ENCODE data around the gene LIPC.

LIPC gene

GRCh38 chr15:58512522-58512921 is 80.7 kb downstream of the LIPC start:
- no peak for DNase-seq (ENCODE audit: low read depth in 4 of 4, low spot score in 1 of 4)

- no peak for DNase-seq (ENCODE audit: low read depth in 4 of 4, low spot score in 1 of 4)
Measured at GRCh38 chr15:58513008-58513407, 81.2 kb downstream of the LIPC start.

DNA sequence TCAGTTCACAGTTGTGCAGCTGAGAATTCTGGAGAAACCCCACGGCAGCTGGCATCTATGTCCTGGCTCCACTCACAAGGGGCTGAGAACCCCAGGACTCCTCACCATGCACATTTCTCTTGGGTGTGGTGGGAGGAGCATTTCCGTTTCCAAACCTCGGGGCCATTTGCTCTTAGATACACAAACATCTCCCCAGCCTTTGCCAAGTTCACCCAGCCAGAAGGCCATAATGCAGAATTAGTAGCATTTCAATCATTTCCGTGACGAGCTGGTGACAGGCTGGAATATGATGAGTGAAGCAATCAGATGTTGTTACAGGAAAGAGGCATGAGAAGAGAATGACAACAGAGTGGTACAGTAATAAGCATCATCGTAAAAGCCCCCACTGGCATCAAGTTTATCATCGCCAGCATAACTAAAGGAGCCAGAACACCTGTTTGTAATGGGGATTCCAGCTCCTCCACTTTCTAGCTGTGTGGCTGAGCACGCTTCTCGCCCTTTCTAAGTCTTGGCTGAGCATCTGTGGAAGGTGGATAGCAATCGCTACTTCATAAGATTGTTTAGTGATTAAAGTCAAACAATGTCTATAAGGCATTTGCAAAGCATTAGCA is 82.0 kb downstream of the LIPC start:
- no peak for DNase-seq (ENCODE audit: low read depth in 4 of 4, low spot score in 1 of 4)

GRCh38 chr15:58515807-58516206 is 84.0 kb downstream of the LIPC start:
- no peak for DNase-seq (ENCODE audit: low read depth in 4 of 4, low spot score in 1 of 4)

GRCh38 chr15:58517252-58517681 is 85.5 kb downstream of the LIPC start:
- no peak for DNase-seq (ENCODE audit: low read depth in 4 of 4, low spot score in 1 of 4)

DNA sequence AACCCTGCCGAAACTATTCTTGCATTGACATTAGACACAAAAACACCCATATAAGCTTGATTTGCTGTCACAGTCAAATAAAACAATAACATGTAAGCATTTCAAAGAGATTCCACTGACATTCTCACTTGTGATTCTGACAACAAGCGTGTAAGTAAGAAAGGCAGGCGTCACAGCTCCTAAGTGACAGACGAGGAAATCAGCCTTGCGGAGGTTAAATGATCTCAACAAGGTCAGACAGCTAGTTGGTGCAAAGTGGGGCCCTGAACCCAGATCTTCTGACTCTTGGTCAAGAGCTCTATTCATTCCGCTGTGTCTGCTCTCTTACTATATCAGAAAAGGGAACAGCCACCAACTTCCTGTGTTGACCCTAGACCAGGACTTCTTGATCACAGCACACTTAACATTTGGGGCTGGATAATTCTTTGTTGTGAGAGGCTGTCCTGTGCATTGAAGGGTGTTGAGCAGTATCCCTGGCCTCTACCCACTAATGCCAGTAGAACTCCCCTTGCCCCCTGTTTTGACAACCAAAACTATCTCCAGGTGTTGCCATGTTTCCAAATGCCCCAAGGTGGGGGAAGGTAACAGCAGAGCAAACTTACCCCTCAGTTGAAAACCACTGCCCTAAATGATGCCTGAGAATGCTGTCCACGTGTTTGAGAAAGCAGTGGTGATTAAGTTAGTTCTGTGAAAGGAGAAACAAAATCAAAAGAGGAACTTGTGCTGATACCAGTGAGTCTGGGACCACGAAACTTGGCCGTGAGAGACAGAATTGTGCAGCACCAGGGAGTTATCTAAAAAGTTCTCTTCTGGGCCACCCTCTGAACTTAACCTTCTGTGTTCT is 86.1 kb downstream of the LIPC start:
- no peak for DNase-seq (ENCODE audit: low read depth in 4 of 4, low spot score in 1 of 4)

- DNase-seq (ENCODE audit: low read depth in 4 of 4, low spot score in 1 of 4): no peak
Measured at GRCh38 chr15:58518626-58519025, 86.8 kb downstream of the LIPC start.

- DNase-seq (ENCODE audit: low read depth in 4 of 4, low spot score in 1 of 4): no peak
Measured at GRCh38 chr15:58519516-58519915, 87.7 kb downstream of the LIPC start.

GRCh38 chr15:58520464-58520863 is 88.7 kb downstream of the LIPC start:
- DNase-seq (ENCODE audit: low read depth in 4 of 4, low spot score in 1 of 4): no peak

- no peak for DNase-seq (ENCODE audit: low read depth in 4 of 4, low spot score in 1 of 4)
Measured at GRCh38 chr15:58520936-58521292, 89.1 kb downstream of the LIPC start.

DNA sequence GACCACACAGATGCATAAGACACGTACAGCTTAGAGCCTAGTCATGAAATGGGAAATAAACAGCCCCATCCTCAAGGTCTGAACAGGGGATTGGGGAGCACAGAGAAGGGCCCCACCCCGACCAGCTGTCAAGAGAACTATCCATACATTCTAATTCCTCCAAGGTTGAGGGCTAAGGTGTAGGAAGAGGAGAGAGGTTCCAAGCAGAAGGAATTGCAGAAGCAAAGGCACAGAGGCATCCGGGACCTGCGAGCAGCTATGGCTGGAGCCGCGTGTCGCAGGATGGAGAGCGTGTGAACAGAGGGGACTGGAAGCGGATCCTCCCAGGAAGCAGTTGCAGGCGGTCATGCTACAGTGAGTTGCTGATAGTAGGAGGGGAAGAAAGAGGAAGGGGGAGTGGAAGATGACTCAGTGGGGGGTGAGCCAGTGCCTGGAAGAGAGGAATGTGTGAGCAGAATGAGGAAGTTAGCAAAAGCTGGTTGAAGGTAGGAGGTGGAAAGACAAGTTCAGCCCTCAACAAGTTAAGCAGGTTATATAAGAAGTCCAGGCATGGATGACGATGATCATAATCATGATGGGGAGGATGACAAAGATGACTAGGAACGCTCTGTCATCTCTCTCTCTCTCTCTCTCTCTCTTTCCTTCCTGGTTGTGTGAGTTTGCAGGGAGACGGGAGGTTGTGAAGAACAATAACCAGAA is 89.7 kb downstream of the LIPC start:
- no peak for DNase-seq (ENCODE audit: low read depth in 4 of 4, low spot score in 1 of 4)

GRCh38 chr15:58522391-58522790 is 90.6 kb downstream of the LIPC start:
- DNase-seq (ENCODE audit: low read depth in 4 of 4, low spot score in 1 of 4): no peak

- DNase-seq (ENCODE audit: low read depth in 4 of 4, low spot score in 1 of 4): no peak
Measured at GRCh38 chr15:58522865-58523264, 91.1 kb downstream of the LIPC start.

GRCh38 chr15:58523634-58524033 is 91.8 kb downstream of the LIPC start:
- no peak for DNase-seq (ENCODE audit: low read depth in 4 of 4, low spot score in 1 of 4)

GRCh38 chr15:58524247-58524646 is 92.5 kb downstream of the LIPC start:
- DNase-seq (ENCODE audit: low read depth in 4 of 4, low spot score in 1 of 4): no peak

DNA sequence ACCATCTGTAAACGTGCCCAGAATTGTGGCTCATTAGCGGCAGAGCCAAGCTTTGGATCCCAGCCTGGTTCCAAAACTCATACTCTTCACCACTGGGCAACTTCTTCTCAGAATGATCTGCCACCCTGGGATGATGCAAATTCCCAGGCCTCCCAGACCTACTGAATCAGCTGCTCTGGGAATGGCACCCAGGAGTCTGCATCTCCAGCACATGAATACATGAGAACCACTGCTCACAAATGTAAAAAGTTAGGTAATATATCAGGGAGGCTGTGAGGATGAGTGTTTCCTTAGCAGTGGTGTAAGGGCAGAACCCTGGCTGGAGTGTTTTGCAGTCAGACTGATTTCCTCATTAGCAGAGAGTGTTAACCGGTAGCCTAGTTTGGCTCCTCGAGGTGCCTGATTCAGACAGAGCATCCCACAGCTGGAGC is 94.2 kb downstream of the LIPC start:
- no peak for DNase-seq (ENCODE audit: low read depth in 4 of 4, low spot score in 1 of 4)

- DNase-seq (ENCODE audit: low read depth in 4 of 4, low spot score in 1 of 4): no peak
Measured at GRCh38 chr15:58526647-58527192, 94.9 kb downstream of the LIPC start.

DNA sequence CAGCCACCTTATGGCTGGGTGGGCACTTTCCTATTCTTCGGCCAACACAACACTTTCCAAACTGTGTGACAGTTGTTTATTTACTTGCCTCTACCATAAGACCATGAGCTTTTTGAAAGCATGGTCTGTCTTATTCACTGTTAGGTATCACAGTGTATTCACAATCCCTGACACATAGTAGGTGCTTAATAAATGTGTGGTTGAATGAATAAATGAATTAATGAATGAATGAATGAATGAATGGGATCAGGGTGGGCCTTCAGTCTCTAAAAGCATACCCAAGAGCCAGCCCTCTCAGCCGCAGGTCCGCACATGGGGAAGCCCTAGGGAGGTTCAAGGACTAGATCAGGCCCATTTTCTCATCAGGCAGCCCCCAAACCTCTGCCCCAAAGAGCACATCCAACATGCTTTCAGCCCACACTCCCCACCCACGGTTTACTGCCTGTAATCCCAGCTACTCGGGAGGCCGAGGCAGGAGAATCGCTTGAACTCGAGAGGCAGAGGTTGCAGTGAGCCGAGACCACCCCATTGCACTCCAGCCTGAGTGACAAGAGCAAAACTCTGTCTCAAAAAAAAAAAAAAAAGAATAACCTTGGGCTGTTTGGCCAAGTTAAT is 95.9 kb downstream of the LIPC start:
- DNase-seq (ENCODE audit: low read depth in 4 of 4, low spot score in 1 of 4): no peak

DNA sequence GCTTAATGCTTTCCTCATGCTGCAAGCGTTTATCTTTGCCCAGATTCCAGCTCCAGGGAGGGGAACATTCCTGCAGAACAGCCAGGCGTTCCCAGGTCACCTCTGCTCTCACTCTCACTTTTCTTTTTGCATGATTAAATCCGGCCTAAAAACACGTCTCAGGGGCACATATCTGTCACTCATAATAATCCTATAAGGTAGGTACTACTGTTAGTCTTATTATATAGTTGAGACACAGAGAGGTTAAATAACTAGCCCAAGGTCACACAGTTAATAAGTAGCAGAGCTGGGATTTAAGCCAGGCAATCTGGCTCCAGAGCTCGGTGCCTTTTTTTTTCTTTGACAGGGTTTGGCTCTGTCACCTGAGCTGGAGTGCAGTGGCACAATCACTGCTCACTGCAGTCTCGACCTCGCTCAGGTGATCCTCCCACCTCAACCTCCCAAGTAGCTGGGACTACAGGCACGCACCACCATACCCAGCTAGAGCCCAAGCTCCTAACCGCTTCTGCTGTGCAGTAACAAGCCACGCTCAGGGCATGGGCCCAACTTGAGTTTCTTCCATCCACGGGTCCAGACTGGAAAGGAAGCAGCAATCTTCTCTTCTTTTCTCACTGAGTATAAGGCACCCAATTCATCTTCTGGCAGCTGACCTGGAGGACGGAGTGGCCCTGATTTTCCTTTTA is 96.5 kb downstream of the LIPC start:
- no peak for DNase-seq (ENCODE audit: low read depth in 4 of 4, low spot score in 1 of 4)

DNA sequence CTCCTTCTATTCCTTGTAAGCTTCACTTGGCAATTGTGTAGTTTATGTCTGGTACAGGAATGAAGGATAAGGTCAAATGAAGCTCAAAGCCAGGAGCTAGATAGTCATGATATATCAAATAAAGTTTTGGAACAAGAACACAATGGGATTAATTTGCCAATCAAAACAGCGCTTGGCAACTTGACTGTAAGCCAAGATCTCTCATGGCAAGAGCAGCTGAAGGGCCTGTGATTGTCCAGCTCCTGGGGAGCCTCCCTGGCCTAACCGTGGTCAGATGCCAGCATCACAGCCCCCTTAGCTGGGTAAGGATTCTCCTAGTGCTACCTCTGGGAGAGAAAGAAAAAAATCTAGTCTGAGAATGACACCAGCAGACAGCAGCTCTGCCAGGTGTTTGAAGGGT is 97.2 kb downstream of the LIPC start:
- no peak for DNase-seq (ENCODE audit: low read depth in 4 of 4, low spot score in 1 of 4)

- DNase-seq (ENCODE audit: low read depth in 4 of 4, low spot score in 1 of 4): no peak
Measured at GRCh38 chr15:58530056-58530590, 98.3 kb downstream of the LIPC start.
